HG03139 (cell line): ENCODE data around the gene PID1.

ENCODE experiments used
- ATAC-seq: cut with Tn5 transposase; IDR thresholded peaks from one replicate; pipeline ENCODE4 v1.9.1; 2021; ENCODE audit not compliant: unreplicated experiment

PID1 gene

GRCh38 chr2:229173825-229174359 is 97.2 kb downstream of the PID1 start:
- ATAC-seq, result no peak

- no peak for ATAC-seq
Measured at GRCh38 chr2:229170916-229171315, 100.2 kb downstream of the PID1 start.

- ATAC-seq, result no peak
Measured at GRCh38 chr2:229170171-229170570, 100.9 kb downstream of the PID1 start.

DNA sequence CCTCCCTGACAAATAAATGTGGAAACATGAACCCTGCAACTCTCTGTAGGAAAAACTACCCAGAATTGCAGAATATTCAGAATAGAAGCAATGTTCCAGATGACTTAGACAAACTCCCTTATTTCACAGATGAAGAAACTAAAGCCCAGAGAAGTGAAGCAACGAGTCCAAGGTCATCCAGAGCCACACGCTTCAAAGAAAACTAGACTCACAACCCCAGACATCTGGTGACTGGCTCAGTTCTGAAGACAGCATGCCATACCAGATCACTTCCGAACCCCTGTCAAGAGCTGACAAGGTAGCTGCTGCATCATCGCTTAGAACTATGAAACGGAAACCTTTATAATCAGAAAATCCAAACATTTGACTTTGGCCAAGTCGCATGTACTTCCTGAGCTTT is 101.3 kb downstream of the PID1 start:
- ATAC-seq, result no peak

DNA sequence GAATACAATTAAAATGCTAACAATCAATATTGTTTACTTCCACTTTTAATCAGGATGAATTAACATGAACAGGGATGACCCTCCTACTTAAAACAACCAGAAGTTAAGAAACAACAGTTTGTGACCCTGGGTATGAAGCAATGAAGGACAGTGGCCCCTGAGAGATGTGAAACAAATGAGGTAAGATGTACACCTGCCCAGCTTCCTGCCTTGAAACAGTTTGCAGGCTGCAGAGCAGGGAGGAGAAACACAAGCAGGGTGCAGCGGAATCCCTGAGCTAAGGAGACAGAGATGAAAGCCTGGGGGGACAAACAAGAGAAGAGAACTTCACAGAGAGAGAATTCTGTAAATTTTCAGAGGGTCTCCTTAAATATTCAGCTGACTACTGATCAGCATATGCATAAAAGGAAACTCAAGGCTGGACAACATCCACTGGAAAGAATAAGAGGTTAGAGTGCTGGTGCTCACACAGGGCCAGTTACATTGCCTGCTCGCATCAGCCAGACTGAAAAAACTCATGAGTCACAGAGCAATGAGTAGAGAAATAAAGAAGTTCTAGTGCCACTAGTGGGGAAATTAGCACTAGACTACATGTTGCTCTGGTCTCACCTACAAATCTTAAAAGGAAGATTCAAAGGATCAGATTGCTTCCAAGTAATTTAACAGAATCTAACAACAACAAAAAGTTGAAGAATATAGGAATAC is 106.4 kb downstream of the PID1 start:
- ATAC-seq, result no peak

DNA sequence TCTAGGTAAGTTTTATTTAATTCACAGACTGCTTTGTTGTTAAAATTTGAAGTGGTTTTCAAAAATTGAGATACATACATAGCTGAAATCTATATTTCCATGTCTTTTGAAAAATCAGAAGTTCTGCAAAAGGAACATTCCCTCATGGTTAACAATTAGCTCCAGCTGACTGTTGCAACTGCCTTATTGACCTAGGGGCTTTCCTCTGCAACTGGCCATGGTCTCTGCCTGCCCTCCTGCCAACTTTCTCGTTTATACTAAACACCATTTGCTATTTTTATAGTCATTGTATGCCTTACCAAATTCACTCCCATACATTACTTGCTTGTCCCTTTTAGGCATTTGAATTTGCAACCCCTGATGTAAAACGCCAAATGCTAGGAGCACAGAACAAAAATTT is 107.2 kb downstream of the PID1 start:
- no peak for ATAC-seq

GRCh38 chr2:229162015-229162414 is 109.1 kb downstream of the PID1 start:
- ATAC-seq, result no peak

GRCh38 chr2:229160984-229161383 is 110.1 kb downstream of the PID1 start:
- ATAC-seq, result no peak

GRCh38 chr2:229160180-229160579 is 110.9 kb downstream of the PID1 start:
- no peak for ATAC-seq

GRCh38 chr2:229159405-229159804 is 111.7 kb downstream of the PID1 start:
- ATAC-seq, result no peak

DNA sequence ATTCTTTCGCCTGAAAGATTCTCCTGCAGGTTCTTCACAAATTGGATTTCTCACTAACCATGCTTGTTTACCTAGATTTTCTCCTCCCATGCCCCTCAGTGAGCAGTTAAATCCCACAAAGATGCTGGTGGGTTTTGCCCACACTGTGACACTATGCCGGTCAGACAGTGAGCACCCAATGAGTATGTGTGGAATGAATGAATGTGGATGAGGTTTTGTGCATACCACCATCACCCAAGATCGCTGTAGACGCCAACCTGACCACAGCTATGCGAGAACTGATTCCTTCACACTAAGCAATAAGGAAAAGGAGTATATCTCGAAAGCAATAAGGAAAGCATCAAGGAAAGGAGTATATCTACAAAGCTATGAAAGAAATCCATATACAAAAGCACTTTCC is 116.7 kb downstream of the PID1 start:
- no peak for ATAC-seq

- no peak for ATAC-seq
Measured at GRCh38 chr2:229153951-229154350, 117.1 kb downstream of the PID1 start.

- no peak for ATAC-seq
Measured at GRCh38 chr2:229153267-229153666, 117.8 kb downstream of the PID1 start.

GRCh38 chr2:229152674-229153073 is 118.4 kb downstream of the PID1 start:
- ATAC-seq, result no peak

DNA sequence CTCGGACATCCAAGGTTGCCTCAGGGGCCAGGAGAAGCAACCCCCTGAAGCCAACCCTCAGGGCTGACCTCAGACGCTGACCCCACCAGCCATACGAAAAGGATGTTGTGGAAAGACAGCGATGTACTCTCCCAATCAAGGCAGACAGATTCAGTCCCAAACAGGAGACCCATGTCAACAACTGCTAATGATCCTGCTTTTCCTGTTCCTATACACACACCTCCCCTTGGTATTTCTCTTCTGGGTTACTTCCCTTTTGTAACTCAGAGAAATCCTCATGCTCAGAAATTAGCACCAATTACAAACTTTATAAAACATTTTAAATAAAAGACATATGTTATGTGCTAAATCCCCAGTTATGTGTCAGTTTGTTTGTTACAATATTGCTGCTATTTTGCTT is 120.8 kb downstream of the PID1 start:
- no peak for ATAC-seq

DNA sequence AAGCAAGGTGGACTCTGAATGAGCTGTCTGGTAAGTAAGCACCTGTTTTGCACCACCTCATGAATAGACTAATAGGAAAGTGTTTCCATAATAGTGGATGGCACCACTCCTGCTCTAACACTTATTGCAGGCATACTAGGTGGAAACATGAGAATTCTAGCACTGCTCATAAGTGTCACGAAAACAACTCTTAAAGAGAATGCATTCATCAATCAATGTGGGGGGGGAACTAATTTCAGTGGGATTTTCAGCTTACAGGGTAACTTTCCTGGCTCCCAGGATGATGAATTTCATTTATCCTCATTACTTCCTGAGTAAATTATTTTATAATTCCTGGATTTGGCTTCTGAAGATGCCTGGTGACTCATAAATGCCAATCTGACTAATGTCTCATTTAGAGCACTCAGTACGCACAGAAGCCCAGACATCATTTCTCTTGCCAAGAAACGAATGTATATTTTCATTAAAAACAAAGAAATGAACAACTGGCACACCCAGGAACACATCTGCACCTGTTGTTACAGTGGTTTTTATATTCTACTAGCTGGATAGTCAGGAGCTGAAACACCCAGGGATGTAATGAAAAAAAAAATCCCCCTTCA is 129.6 kb downstream of the PID1 start:
- ATAC-seq, result no peak

GRCh38 chr2:229137639-229138038 is 133.4 kb downstream of the PID1 start:
- ATAC-seq, result no peak

DNA sequence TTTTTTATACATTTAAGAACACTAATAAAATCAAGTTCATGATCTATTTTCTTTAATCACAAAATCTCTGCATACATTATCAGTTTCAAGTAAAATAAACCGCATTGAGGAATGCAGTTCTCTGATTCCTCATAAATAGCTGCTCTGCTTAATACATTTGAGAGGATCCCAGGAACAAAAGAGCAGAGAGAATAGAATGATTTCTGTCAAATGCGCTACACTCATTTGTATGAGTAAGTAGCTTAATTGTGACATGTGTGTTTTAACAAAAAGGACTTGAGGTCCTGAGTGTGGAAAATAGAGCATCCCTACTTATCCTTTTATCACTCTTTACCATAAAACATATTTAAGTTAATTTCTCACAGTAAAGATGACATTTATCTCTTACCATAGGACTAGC is 134.0 kb downstream of the PID1 start:
- ATAC-seq, result no peak

GRCh38 chr2:229133155-229133772 is 137.8 kb downstream of the PID1 start:
- no peak for ATAC-seq

GRCh38 chr2:229132236-229132635 is 138.9 kb downstream of the PID1 start:
- ATAC-seq, result no peak

DNA sequence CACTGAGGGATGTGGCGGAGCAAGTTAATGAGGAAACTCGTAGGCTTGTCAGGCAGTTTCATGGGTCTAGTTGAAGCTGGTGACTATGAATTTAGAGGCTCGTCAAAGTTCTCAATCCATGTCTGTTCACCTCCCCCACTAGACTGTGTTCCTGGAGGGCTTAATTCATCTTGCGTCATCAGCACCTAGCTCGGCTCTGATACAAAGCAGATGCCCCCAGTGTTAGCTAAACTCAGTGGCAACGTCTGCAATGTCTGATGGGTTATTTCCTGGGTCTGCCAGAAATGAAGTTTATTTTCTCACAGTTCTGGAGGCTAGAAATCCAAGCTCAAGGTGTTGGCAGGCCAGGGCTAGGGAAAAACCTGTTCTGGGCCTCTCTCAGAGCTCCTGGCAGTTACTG is 140.6 kb downstream of the PID1 start:
- ATAC-seq, result no peak

DNA sequence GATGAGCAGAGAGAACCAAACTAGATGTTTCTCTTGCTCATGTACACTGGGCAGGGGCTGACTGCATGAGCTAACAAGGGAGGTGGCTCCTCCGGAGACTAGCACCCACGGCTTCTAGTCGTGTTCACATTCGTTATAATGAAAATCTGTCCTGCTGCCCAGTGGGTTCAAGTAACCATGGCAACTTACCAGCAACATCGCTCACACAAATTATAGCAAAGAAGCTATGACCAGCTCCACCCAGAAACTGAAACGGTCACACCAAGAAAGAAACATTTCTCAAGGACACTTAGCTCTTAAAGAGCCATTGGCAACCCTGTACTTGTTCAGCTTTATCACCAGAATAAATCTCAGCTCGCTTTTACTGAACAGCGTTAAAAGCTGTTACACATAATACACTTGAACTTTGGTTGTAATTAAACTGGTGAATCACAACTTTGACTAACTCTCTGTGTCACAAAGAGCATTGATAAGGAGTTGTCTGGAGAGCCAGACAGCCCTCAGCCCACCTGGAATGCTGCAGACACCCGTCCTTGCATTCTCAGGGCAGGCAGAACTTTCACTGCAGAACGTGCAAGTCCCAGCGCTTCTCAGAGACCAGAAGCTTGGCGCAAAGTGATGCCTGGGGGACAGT is 141.2 kb downstream of the PID1 start:
- no peak for ATAC-seq
